Cerebellar nuclear complex (tissue), 1 donor: ENCODE data around the gene TNXB.
"Not testable (repeated sequence)": the region's sequence is repeated elsewhere in the genome, so short reads cannot be mapped to it uniquely, and the experiment has no call there.

Source experiments
- DNase-seq, 2 experiments: peaks; one replicate each; lab custom pipeline; 2025; lab: John Stamatoyannopoulos, UW

TNXB gene

GRCh38 chr6:32004393-32004792 lies 104.7 kb downstream of the TNXB start:
- not testable (repeated sequence) for DNase-seq

GRCh38 chr6:32003301-32003700 lies 105.8 kb downstream of the TNXB start:
- not testable (repeated sequence) for DNase-seq

DNA sequence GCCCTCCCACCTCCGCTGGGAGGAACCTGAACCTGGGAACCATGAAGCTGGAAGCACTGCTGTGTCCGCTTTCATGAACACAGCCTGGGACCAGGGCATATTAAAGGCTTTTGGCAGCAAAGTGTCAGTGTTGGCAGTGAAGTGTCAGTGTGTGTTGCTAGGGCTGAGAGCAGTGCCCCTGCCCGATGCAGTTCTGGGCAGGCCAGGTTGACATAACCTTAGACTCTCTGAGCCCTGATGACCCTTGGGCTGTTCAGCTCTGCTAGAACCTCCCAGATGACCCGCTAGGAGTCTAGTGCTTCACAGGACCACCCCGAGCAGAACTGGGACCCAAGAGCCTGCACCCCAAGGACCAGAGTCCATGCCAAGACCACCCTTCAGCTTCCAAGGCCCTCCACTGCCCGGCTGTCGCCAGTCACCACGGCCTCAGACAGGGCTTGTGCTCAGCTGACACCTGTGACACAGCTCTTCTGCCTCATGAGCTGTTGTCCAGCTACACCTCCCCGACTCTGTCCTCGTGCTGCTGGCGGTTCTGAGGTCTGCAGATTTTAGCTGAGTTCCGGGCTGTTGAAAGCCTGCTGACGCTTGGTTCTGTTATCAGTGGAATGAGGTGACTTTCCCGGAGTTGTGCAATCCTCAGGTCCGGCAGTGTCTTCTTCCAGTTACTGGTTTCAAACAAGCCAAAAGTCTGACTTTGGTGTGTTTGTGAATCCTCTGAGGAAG lies 106.4 kb downstream of the TNXB start:
- DNase-seq = not testable (repeated sequence)

- not testable (repeated sequence) for DNase-seq
These were observed 112.8 kb downstream of the TNXB start for GRCh38 chr6:31996385-31996784.

GRCh38 chr6:31994421-31994820 lies 114.7 kb downstream of the TNXB start:
- DNase-seq = not testable (repeated sequence)
